Stomach (tissue), 9 donors: Measurements from ENCODE around the gene CPED1. TPM values are rescaled to one million over a fixed set of nuclear protein-coding genes. Genes with fewer than 3 reads are reported as not detected.

Source experiments
- DNase-seq, 2 donors: peaks; one replicate each; pipeline versions ENCODE4 v3.0.0 to v3.0.0-alpha.2; 2013 to 2019
- H3K27ac ChIP-seq, 5 donors: fragments of 200-600 bp in 4 of 5; sonication (generic) in 4 of 5; one replicate each; pipeline ENCODE4 v1.5.1; 2013 to 2019; ENCODE audit warnings: mild to moderate bottlenecking in 1 of 5, moderate library complexity in 1 of 5
- H3K27me3 ChIP-seq, 3 donors: fragments of 200-600 bp; sonication (generic); one replicate each; pipeline ENCODE4 v1.5.1; 2017 to 2019; ENCODE audit warnings: mixed run types in 1 of 3
- H3K36me3 ChIP-seq, 4 donors: fragments of 200-600 bp; sonication (generic); 1 replicate in 3 of 4; 2 replicates in 1 of 4; pipeline ENCODE4 v1.5.1; 2016 to 2019
- H3K4me1 ChIP-seq, 4 donors: fragments of 200-600 bp; sonication (generic); one replicate each; pipeline ENCODE4 v1.5.1; 2016 to 2019
- H3K4me3 ChIP-seq, 4 donors: fragments of 200-600 bp; sonication (generic) in 3 of 4; one replicate each; pipeline ENCODE4 v1.5.1; 2016 to 2019; ENCODE audit warnings: mild to moderate bottlenecking in 1 of 4
- H3K9me3 ChIP-seq, 4 donors: fragments of 200-600 bp; sonication (generic); one replicate each; pipeline ENCODE4 v1.5.1; 2016 to 2019
- EP300 ChIP-seq: sonication (generic); formaldehyde crosslinking; IDR thresholded peaks from one replicate; pipeline ENCODE4 v1.6.1; 2017; ENCODE audit warnings: antibody characterized with exemption
- POLR2A ChIP-seq, 4 donors: fragments of 450-650 bp; IDR thresholded peaks; one replicate each; pipeline ENCODE4 v1.6.1; 2016; ENCODE audit warnings: antibody characterized with exemption in 4 of 4, control low read depth in 2 of 4, mild to moderate bottlenecking in 1 of 4, moderate library complexity in 1 of 4
- POLR2AphosphoS5 ChIP-seq, 3 donors: sonication (generic); formaldehyde crosslinking; IDR thresholded peaks; one replicate each; pipeline ENCODE4 v1.6.1; 2016; ENCODE audit warnings: antibody characterized with exemption in 3 of 3
- WGBS, 5 donors: extraction: QIAGEN DNeasy Blood & Tissue Kit in 3 of 5; methylation state at CpG; one replicate each; pipeline versions ENCODE4 v1.1.5 to v1.1.7; 2013 to 2018; 5-methylcytosine and 5-hydroxymethylcytosine counted together
- intact Hi-C: fragments of 100-400 bp; cut with DNase I; formaldehyde crosslinking; loops from one replicate; pipeline ENCODE4 v1.15.1; 2023; ENCODE audit warnings: low total_unique reads
- polyA plus RNA-seq, 3 donors: library from polyadenylated mRNA; stranded (reverse); fragments of 200-250 nt; gene quantifications; one replicate each; pipeline ENCODE4 v1.2.3, GENCODE V29; 2013
- total RNA-seq, 5 donors: library from RNA; depleted of rRNA; stranded (reverse); fragments of >200 nt; gene quantifications; one replicate each; pipeline versions ENCODE4 v1.1.0 to v1.2.3, GENCODE V29; 2014 to 2016
- TF ChIP-seq, protein P1 (sequence below), 7 experiments: fragments of 450-650 bp in 4 of 7; fragments of 200-600 bp in 3 of 7; sonication (generic) in 3 of 7; IDR thresholded peaks; one replicate each; pipeline ENCODE4 v1.5.1; 2016 to 2019; ENCODE audit warnings: antibody characterized with exemption in 7 of 7, control low read depth in 2 of 7, mild to moderate bottlenecking in 1 of 7
- donor health status: healthy with polysubstance abuse.
- donor health status: Bipolar disorder and iron deficiency.
- donor health status: healthy.

Gene CPED1
- total and polyA plus RNA-seq, 8 donors: 3.0 to 58.7 (median 15.9) TPM

DNA sequence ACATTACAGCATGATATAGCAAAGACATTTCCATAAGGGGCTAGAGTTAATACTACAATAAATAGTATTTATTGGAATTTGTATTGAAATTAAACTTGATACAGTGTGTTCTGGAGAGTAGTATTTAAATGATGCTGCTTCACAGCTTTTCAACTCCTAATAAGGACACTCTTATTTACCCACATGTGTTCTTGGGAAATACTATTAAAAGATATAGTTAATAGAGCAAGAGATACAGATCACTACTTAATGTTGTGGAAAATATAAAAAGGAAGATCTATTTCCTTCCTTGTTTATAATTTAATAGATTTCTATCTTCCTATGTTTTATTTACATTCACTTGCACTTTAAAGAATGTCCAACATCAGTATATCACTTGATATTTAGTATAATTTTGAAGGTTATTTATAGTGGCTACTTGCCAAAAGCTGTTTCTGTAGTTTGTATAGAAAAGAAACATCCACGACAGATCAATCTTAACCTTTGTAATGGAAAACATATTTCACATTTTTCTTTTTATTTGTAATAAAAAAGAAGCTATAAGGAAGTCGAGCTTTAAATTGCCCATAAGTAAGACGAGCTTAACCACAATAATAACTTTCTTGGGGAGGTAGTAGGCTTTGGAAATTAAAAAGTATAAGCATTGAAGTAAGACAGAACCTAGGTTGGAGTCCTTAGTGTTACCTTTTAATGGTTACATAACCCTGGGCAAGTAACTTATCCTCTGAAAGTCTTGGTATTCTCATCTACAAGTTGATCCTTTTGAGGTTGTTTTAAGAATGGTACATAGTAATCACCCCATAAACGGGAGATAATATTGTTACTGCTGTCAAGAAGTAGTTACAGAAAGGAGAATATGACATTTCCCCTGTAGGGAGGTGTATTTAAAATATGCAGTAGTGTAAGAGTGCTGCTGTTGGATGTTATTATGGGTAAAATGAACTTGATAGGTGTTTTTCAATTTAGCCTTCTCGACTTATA, 32.8 kb downstream of the CPED1 start:
- TF ChIP-seq POLR2A (IDR thresholded peaks at IDR 0.05) (no peak), EP300 (no peak), POLR2AphosphoS5 (IDR thresholded peaks at IDR 0.05) (no peak)
- TF ChIP-seq, protein P1, sequence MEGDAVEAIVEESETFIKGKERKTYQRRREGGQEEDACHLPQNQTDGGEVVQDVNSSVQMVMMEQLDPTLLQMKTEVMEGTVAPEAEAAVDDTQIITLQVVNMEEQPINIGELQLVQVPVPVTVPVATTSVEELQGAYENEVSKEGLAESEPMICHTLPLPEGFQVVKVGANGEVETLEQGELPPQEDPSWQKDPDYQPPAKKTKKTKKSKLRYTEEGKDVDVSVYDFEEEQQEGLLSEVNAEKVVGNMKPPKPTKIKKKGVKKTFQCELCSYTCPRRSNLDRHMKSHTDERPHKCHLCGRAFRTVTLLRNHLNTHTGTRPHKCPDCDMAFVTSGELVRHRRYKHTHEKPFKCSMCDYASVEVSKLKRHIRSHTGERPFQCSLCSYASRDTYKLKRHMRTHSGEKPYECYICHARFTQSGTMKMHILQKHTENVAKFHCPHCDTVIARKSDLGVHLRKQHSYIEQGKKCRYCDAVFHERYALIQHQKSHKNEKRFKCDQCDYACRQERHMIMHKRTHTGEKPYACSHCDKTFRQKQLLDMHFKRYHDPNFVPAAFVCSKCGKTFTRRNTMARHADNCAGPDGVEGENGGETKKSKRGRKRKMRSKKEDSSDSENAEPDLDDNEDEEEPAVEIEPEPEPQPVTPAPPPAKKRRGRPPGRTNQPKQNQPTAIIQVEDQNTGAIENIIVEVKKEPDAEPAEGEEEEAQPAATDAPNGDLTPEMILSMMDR (IDR thresholded peaks at IDR 0.05): no peak
- peak overlapping the region in 4 of 5 donors; percentile 14 to 72 (median 44) for H3K27ac ChIP-seq
- no peaks in the 10 kb centered on the region for H3K36me3 ChIP-seq
- intact Hi-C loops: no loop called here
- no peaks in the 10 kb centered on the region for H3K27me3 ChIP-seq
- H3K4me3 ChIP-seq: no peak overlapping the region
- DNase-seq: no peak
- 51 to 65% (median 61%) methylated on average over 5 of the region's 5 CpGs for WGBS, 5 donors
- no peaks in the 10 kb centered on the region for H3K9me3 ChIP-seq
- peaks cover 0 to 56% (median 15%) of the 10 kb centered on the region in 4 donors for H3K4me1 ChIP-seq

DNA sequence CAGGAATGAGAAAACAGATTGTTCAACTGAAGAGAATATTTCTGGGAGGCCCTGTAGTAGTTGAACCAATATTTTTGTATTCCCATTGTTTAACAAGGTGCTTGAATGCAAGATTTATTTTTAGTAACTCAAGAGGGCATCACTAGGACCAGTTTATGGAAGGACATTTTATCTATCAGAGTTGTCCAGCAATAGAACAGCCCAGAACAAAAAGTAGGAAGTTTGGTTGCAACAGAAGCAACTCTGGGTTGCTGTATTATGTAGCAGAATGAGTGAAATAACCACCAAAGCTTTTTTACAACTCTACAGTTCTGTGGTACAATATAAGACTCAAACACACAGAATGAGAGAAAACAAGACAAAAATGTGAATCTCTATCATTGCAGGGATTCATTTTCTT, 34.7 kb downstream of the CPED1 start:
- DNase-seq: no peak
- intact Hi-C loops: no loop called here
- Histone ChIP-seq H3K36me3 (no peaks in the 10 kb centered on the region), H3K4me1 (peaks cover 0 to 55% (median 14%) of the 10 kb centered on the region in 4 donors), H3K4me3 (no peak overlapping the region), H3K9me3 (no peaks in the 10 kb centered on the region), H3K27me3 (no peaks in the 10 kb centered on the region), H3K27ac (peak overlapping the region in 4 of 5 donors; percentile 30 to 75 (median 58))
- TF ChIP-seq, protein P1 (IDR thresholded peaks at IDR 0.05): no peak
- TF ChIP-seq POLR2AphosphoS5 (IDR thresholded peaks at IDR 0.05): no peak
- no peak for TF ChIP-seq POLR2A (IDR thresholded peaks at IDR 0.05)
- no peak for TF ChIP-seq EP300

DNA sequence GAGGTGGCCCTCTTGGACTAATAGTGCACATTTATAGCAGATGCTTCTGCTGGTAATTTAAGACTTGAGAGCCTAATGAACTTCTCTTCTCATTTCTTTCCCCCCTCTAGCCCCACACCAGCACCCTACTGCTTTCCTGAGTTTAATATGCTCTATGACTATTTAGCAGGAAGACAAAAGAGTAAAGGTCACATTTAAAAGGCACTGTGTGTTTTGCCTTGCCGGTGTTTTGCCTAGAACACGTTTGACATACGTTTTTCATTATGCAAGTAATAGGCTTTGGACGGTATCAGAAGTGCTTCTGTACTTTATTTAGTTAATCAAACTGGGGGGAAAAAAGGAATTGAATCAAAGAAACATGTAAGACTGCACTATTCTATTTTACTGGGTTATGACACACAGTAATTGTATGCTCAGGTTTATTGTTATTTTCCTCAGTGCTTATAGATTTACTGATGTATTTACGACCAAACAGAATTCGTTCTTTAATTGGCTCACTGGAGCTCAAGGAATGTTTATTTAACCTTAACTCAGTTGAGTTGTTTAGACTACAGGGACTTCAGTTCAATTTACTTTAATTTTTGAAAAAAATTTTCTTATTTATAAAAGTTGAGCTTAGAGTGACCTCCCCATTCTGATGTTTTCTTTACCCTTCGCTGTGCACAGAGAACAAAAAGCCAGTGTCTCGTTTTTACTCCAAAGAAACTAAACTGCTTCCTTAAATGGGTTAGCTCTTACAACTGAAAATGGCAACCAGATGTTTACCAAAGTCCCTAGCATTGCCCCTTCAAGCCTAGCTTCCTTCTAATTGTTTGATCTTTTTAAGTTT, 35.4 kb downstream of the CPED1 start:
- 23 to 33% (median 27%) methylated on average over 8 of the region's 8 CpGs for WGBS, 5 donors
- Histone ChIP-seq H3K9me3 (no peaks in the 10 kb centered on the region), H3K27me3 (no peaks in the 10 kb centered on the region), H3K4me1 (peaks cover 0 to 56% (median 18%) of the 10 kb centered on the region in 4 donors), H3K36me3 (no peaks in the 10 kb centered on the region), H3K27ac (peak overlapping the region in 4 of 5 donors; percentile 30 to 75 (median 58)), H3K4me3 (no peak overlapping the region)
- TF ChIP-seq POLR2A (IDR thresholded peaks at IDR 0.05) (no peak), EP300 (no peak), POLR2AphosphoS5 (IDR thresholded peaks at IDR 0.05) (no peak)
- TF ChIP-seq, protein P1 (IDR thresholded peaks at IDR 0.05): no peak
- no peak for DNase-seq
- intact Hi-C loops: no loop called here

DNA sequence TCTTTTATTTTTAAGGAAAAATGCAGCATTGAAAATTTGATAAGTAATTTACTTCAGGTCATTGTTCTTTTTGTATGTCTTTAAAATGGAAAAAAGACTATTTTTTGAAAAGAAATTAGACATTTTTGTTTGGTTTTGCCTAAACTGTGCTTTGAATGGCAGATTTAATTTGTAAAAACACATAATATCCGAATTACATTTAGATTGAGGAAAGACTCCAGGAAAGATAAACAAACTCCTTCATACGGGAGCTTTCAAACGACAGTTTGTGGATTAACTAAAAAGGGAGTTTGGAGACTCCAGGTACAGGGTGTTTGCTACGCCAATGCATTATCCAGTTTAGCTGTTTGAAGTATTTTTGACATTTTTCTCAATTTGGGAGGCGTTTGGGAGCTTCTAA, 36.1 kb downstream of the CPED1 start:
- no peak overlapping the region for H3K4me3 ChIP-seq
- TF ChIP-seq EP300: no peak
- TF ChIP-seq, protein P1 (IDR thresholded peaks at IDR 0.05): no peak
- TF ChIP-seq POLR2A (IDR thresholded peaks at IDR 0.05): no peak
- no peak for TF ChIP-seq POLR2AphosphoS5 (IDR thresholded peaks at IDR 0.05)
- no peak for DNase-seq
- H3K36me3 ChIP-seq: no peaks in the 10 kb centered on the region
- H3K9me3 ChIP-seq: no peaks in the 10 kb centered on the region
- H3K4me1 ChIP-seq: peaks cover 0 to 48% (median 20%) of the 10 kb centered on the region in 4 donors
- 22 to 37% (median 33%) methylated on average over 5 of the region's 5 CpGs for WGBS, 5 donors
- peak overlapping the region in 4 of 5 donors; percentile 30 to 75 (median 58) for H3K27ac ChIP-seq
- H3K27me3 ChIP-seq: no peaks in the 10 kb centered on the region
- intact Hi-C loops: no loop called here
